ENCODE measurements around the gene AHCYL2.

GRCh38 chr7:129208667-129209066, 16.2 kb upstream of the AHCYL2 start:
- TF ChIP-seq CTCF (IDR thresholded peaks at IDR 0.05): no peak
- no peak for TF ChIP-seq POLR2A (IDR thresholded peaks at IDR 0.05)
